ENCODE data around the gene KCNC1. TPM values are rescaled to one million over a fixed set of nuclear protein-coding genes. Genes with fewer than 3 reads are reported as not detected.

KCNC1 gene
- total RNA-seq, 1 experiment from 2014 or later: 0.20 TPM

GRCh38 chr11:17792161-17792560, 57.6 kb downstream of the KCNC1 start (continued):
- no peak for TF ChIP-seq SOX15 (CRISPR knock-in tag; IDR thresholded peaks at IDR 0.05)
- no peak for TF ChIP-seq MAX (CRISPR knock-in tag; IDR thresholded peaks at IDR 0.05)
- no peak for TF ChIP-seq TEAD1 (CRISPR knock-in tag; IDR thresholded peaks at IDR 0.05)
- TF ChIP-seq ERG (CRISPR knock-in tag; IDR thresholded peaks at IDR 0.05): no peak
- TF ChIP-seq GABPB1 (CRISPR knock-in tag; IDR thresholded peaks at IDR 0.05): no peak
- no peak for TF ChIP-seq ATF3 (CRISPR knock-in tag; conservative IDR thresholded peaks at IDR 0.05)
- no peak for TF ChIP-seq CREM (CRISPR knock-in tag; IDR thresholded peaks at IDR 0.05)

GRCh38 chr11:17793642-17794170, 59.1 kb downstream of the KCNC1 start:
- ChIA-PET CTCF (interaction anchor here (0.7 to 1.9 kb wide), 4 partner anchors 25 to 179 kb away, joined by 3 to 8 read pairs (median 4); no protein-coding TSS in a partner anchor), POLR2A (no interaction called here)
- Mint-ChIP-seq H3K27ac (no peak overlapping the region), H3K4me1 (no peaks in the 10 kb centered on the region), H3K9me3 (no peaks in the 10 kb centered on the region), H3K4me3 (no peak overlapping the region), H3K36me3 (no peaks in the 10 kb centered on the region), H3K27me3 (ENCODE audit: low read depth) (no peaks in the 10 kb centered on the region)
- DNase-seq (ENCODE audit: low spot score): no peak
- TF ChIP-seq SMAD4 (CRISPR knock-in tag; IDR thresholded peaks at IDR 0.05) (no peak), ATF1 (CRISPR knock-in tag; IDR thresholded peaks at IDR 0.05) (no peak)
- ATAC-seq: no peak

GRCh38 chr11:17794981-17795380, 60.4 kb downstream of the KCNC1 start:
- no peaks in the 10 kb centered on the region; the same call in 1 of the 2 replicates for H3K36me3 Mint-ChIP-seq
- TF ChIP-seq MAX (CRISPR knock-in tag; IDR thresholded peaks at IDR 0.05): no peak
- no peak for TF ChIP-seq CTCF (IDR thresholded peaks at IDR 0.05)
- no peak for TF ChIP-seq IRF1 (CRISPR knock-in tag; IDR thresholded peaks at IDR 0.05)
- no peak for TF ChIP-seq ZBTB43 (CRISPR knock-in tag; IDR thresholded peaks at IDR 0.05)
- no peak for TF ChIP-seq ZNF423 (CRISPR knock-in tag; IDR thresholded peaks at IDR 0.05)
- TF ChIP-seq E2F5 (CRISPR knock-in tag; IDR thresholded peaks at IDR 0.05): no peak
- TF ChIP-seq AFF4 (CRISPR knock-in tag; IDR thresholded peaks at IDR 0.05; ENCODE audit: borderline replicate concordance): no peak
- TF ChIP-seq RELA (CRISPR knock-in tag; IDR thresholded peaks at IDR 0.05; ENCODE audit: borderline replicate concordance): no peak
- TF ChIP-seq ATF6 (CRISPR knock-in tag; IDR thresholded peaks at IDR 0.05): no peak
- no peak for DNase-seq (ENCODE audit: low spot score)
- H3K4me1 Mint-ChIP-seq: no peaks in the 10 kb centered on the region
- no peak for ATAC-seq
- peaks cover 4% of the 10 kb centered on the region for H3K9me3 Mint-ChIP-seq
- H3K27me3 Mint-ChIP-seq (ENCODE audit: low read depth): no peaks in the 10 kb centered on the region
- ChIA-PET CTCF (interaction anchor here (1.9 kb wide), 1 partner anchor 178 kb away, joined by 8 read pairs; no protein-coding TSS in a partner anchor), POLR2A (no interaction called here)
- H3K27ac Mint-ChIP-seq: peak overlapping the region; percentile 71; the same call in 1 of the 2 replicates
- H3K4me3 Mint-ChIP-seq: no peak overlapping the region
